CD4-positive, alpha-beta memory T cell (primary cell): Measurements from ENCODE around the gene DNAJC5G. TPM values are rescaled to one million over a fixed set of nuclear protein-coding genes. Genes with fewer than 3 reads are reported as not detected.

Source experiments
- CTCF ChIA-PET: fragments of 350-600 bp; sonication (Branson Sonifier 250); formaldehyde crosslinking; loops from one replicate; lab custom pipeline; 2021; ENCODE audit warnings: inconsistent platforms; ENCODE audit not compliant: partially characterized antibody; lab: Charles Lee
- POLR2A ChIA-PET: fragments of 350-600 bp; sonication (Branson Sonifier 250); formaldehyde crosslinking; loops from one replicate; lab custom pipeline; 2021; ENCODE audit not compliant: partially characterized antibody; lab: Charles Lee
- DNase-seq, 5 donors: peaks; one replicate each; pipeline versions ENCODE4 v3.0.0 to v3.0.0-alpha.2; 2020 to 2022; ENCODE audit warnings: mixed read lengths in 1 of 5
- H3K27ac ChIP-seq: one replicate; pipeline ENCODE4 v1.7.0; 2013; ENCODE audit warnings: low read depth, low read length
- H3K27me3 ChIP-seq: 2 replicates; pipeline ENCODE4 v1.7.0; 2013; ENCODE audit warnings: mild to moderate bottlenecking, low read length, moderate library complexity; ENCODE audit not compliant: insufficient read depth
- H3K36me3 ChIP-seq: 2 replicates; pipeline ENCODE4 v1.7.0; 2013; ENCODE audit warnings: mild to moderate bottlenecking, low read length, moderate library complexity; ENCODE audit not compliant: insufficient read depth
- H3K4me1 ChIP-seq: 2 replicates; pipeline ENCODE4 v1.7.0; 2013; ENCODE audit warnings: mild to moderate bottlenecking, low read length, moderate library complexity; ENCODE audit not compliant: insufficient read depth
- H3K4me3 ChIP-seq, 2 donors: one replicate each; pipeline ENCODE4 v1.7.0; 2013; ENCODE audit warnings: low read length in 2 of 2, mild to moderate bottlenecking in 1 of 2
- H3K9me3 ChIP-seq, 2 donors: one replicate each; pipeline ENCODE4 v1.7.0; 2013; ENCODE audit warnings: low read length in 2 of 2, control low read depth in 1 of 2; ENCODE audit not compliant: control insufficient read depth in 1 of 2
- H3K27ac Mint-ChIP-seq, 7 donors: one replicate each; pipeline ENCODE4 v1.8.0; 2020 to 2021; ENCODE audit warnings: mixed read lengths in 7 of 7, mild to moderate bottlenecking in 6 of 7, inconsistent platforms in 3 of 7, moderate library complexity in 3 of 7
- H3K27me3 Mint-ChIP-seq, 2 donors: one replicate each; pipeline ENCODE4 v1.8.0; 2020 to 2021; ENCODE audit warnings: mixed read lengths in 2 of 2
- H3K36me3 Mint-ChIP-seq, 2 donors: one replicate each; pipeline ENCODE4 v1.8.0; 2020 to 2021; ENCODE audit warnings: mixed read lengths in 2 of 2, inconsistent platforms in 1 of 2, mild to moderate bottlenecking in 1 of 2
- H3K4me1 Mint-ChIP-seq, 4 donors: one replicate each; pipeline ENCODE4 v1.8.0; 2020 to 2021; ENCODE audit warnings: mixed read lengths in 4 of 4, mild to moderate bottlenecking in 1 of 4
- H3K4me3 Mint-ChIP-seq, 8 donors: one replicate each; pipeline ENCODE4 v1.8.0; 2020 to 2021; ENCODE audit warnings: mixed read lengths in 8 of 8, mild to moderate bottlenecking in 7 of 8, moderate library complexity in 6 of 8, inconsistent platforms in 3 of 8
- H3K9me3 Mint-ChIP-seq, 8 donors: one replicate each; pipeline ENCODE4 v1.8.0; 2020 to 2021; ENCODE audit warnings: mixed read lengths in 8 of 8, mild to moderate bottlenecking in 5 of 8, inconsistent platforms in 3 of 8, moderate library complexity in 1 of 8
- intact Hi-C: fragments of 100-400 bp; cut with micrococcal nuclease; formaldehyde crosslinking; loops from one replicate; pipeline ENCODE4 v1.15.1; 2023
- polyA plus RNA-seq, 2 donors: library from polyadenylated mRNA; unstranded; fragments of 300-500 nt; fragmentation: Illumina TruSeq; gene quantifications; one replicate each; pipeline ENCODE4 v1.2.3, GENCODE V29; 2021
- total RNA-seq, 2 experiments: library from RNA; stranded (reverse); gene quantifications; one replicate each; pipeline ENCODE4 v1.2.3, GENCODE V29; 2021

The DNAJC5G gene
- total and polyA plus RNA-seq, 4 experiments from 2014 or later: not detected

DNA sequence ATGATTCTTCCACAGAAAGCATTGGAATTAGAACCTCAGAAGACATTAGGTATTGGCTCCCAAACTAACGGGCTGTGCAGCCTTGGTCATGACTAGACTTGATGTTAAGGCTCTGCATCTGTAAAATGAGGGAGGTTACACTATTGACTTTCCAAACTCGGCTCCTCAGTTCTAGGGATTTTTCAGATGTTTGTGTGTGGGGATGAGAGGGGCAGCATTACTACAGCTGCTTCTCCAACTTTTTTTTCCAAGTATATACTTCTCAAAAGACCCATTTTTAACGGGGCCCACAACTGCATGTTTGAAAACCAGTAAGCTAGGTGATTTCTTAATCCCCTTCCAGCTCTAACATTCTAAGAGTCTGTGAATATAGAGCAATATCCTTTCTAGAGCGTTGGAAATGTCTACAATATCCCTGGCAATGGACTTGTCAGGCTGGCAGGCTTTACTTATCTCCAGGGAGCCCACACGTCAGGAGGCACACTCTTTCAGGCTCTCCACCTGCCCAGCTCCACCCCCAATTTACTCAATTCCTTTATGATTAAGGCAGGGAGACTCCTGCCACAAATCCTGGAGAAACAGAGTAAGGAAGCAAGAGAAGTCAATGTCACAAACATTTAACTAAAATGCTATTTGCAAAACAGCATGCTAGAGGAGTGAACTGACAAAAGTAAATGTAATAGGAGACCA, 48.5 kb downstream of the DNAJC5G start:
- intact Hi-C loops: loop anchor here (1.0 kb wide), 2 partner anchors 33 to 166 kb away; partner anchors contain the start of genes GTF3C2 and IFT172
- CTCF ChIA-PET: interaction anchor here (1.5 to 1.9 kb wide), 2 partner anchors 21 to 58 kb away, joined by 4 to 17 read pairs; no protein-coding TSS in a partner anchor
- peaks cover 0 to 2% (median 0%) of the 10 kb centered on the region in 8 donors for H3K9me3 Mint-ChIP-seq
- peak overlapping the region; percentile 81 to 97 for H3K4me3 ChIP-seq
- DNase-seq: no peak
- H3K27ac ChIP-seq: peak overlapping the region; percentile 95
- H3K9me3 ChIP-seq: no peaks in the 10 kb centered on the region
- H3K27ac Mint-ChIP-seq: peak overlapping the region; percentile 96 to 100 (median 98)
- H3K27me3 ChIP-seq: no peaks in the 10 kb centered on the region
- H3K36me3 Mint-ChIP-seq: peaks cover 21 to 40% of the 10 kb centered on the region in 2 donors
- H3K4me1 Mint-ChIP-seq: peaks cover 12 to 28% (median 18%) of the 10 kb centered on the region in 4 donors
- H3K27me3 Mint-ChIP-seq: no peaks in the 10 kb centered on the region
- H3K4me3 Mint-ChIP-seq: peak overlapping the region; percentile 95 to 100 (median 96)
- POLR2A ChIA-PET: interaction anchor here (0.6 to 3.3 kb wide), 14 partner anchors 9 to 359 kb away, joined by 3 to 19 read pairs (median 9); partner anchors contain the start of genes AGBL5, EIF2B4, GTF3C2 and NRBP1
- peaks cover 14% of the 10 kb centered on the region for H3K36me3 ChIP-seq
- peaks cover 25% of the 10 kb centered on the region for H3K4me1 ChIP-seq

DNA sequence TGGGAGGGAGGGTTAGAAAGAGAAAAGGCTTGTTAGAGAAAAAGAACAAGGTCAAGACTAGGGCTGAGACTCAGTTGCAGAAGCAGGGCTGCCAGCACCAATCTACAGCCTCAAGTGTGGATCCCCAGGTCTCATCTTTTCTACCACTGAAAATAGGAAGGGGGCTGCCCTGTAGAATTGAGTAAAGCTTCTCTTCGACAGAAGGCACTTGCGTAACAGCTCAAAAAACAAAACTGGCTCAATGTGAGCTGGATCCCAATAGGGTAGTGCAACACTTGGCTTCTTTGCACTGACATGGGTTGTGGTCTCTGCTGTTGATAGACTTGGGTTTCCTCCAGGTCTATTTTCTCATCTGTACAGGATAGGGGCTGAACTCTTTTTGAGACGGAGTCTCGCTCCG, 49.5 kb downstream of the DNAJC5G start:
- Histone ChIP-seq H3K27ac (no peak overlapping the region), H3K9me3 (no peaks in the 10 kb centered on the region), H3K4me1 (peaks cover 25% of the 10 kb centered on the region), H3K36me3 (peaks cover 21% of the 10 kb centered on the region), H3K27me3 (no peaks in the 10 kb centered on the region), H3K4me3 (no peak overlapping the region)
- H3K27me3 Mint-ChIP-seq: no peaks in the 10 kb centered on the region
- peak overlapping the region; percentile 10 to 87 (median 59) for H3K27ac Mint-ChIP-seq
- ChIA-PET POLR2A (interaction anchor here (0.5 to 3.3 kb wide), 2 partner anchors 32 to 541 kb away, joined by 3 to 19 read pairs; partner anchors contain the start of gene GTF3C2), CTCF (no interaction called here)
- H3K36me3 Mint-ChIP-seq: peaks cover 25 to 45% of the 10 kb centered on the region in 2 donors
- DNase-seq: no peak
- peaks cover 0 to 2% (median 0%) of the 10 kb centered on the region in 8 donors for H3K9me3 Mint-ChIP-seq
- intact Hi-C loops: no loop called here
- H3K4me3 Mint-ChIP-seq: peak overlapping the region in 7 of 8 donors; percentile 20 to 67 (median 40)
- H3K4me1 Mint-ChIP-seq: peaks cover 12 to 28% (median 18%) of the 10 kb centered on the region in 4 donors

Other genes with a start within 250 kb of the DNAJC5G start
- 10 to 100 TPM; 97.3 to 99.8 TPM for gene TMEM214, start 242.5 kb upstream of the DNAJC5G start, total RNA-seq
- gene TMEM214, start 242.5 kb upstream of the DNAJC5G start, polyA plus RNA-seq: 10 to 100 TPM; 25.6 to 34.5 TPM
- 10 to 100 TPM; 12.2 to 14.9 TPM for gene AGBL5, start 223.8 kb upstream of the DNAJC5G start, total RNA-seq
- gene AGBL5, start 223.8 kb upstream of the DNAJC5G start, polyA plus RNA-seq: 1 to 10 TPM; 7.4 to 9.3 TPM
- gene OST4, start 203.8 kb upstream of the DNAJC5G start, total RNA-seq: 100 to 1,000 TPM; 269 to 296 TPM
- 100 to 1,000 TPM; 877 to 958 TPM for gene OST4, start 203.8 kb upstream of the DNAJC5G start, polyA plus RNA-seq
- under 1 TPM; 0.33 to 0.81 TPM for gene EMILIN1, start 196.8 kb upstream of the DNAJC5G start, total RNA-seq
- gene EMILIN1, start 196.8 kb upstream of the DNAJC5G start, polyA plus RNA-seq: under 1 TPM; 0.35 to 0.67 TPM
- 1 to 10 TPM; 6.0 to 8.6 TPM for gene KHK, start 188.7 kb upstream of the DNAJC5G start, total RNA-seq
- 1 to 10 TPM; 6.3 to 8.2 TPM for gene KHK, start 188.7 kb upstream of the DNAJC5G start, polyA plus RNA-seq
- gene CGREF1, start 156.3 kb upstream of the DNAJC5G start, total RNA-seq: under 1 TPM in 1 of 2 experiments, not detected in 1; 0.47 TPM
- gene CGREF1, start 156.3 kb upstream of the DNAJC5G start, polyA plus RNA-seq: under 1 TPM in 1 of 2 donors, not detected in 1; 0.36 TPM
- 1 to 10 TPM; 1.3 to 2.1 TPM for gene ABHD1, start 151.6 kb upstream of the DNAJC5G start, total RNA-seq
- 1 to 10 TPM in 1 of 2 donors, under 1 TPM in 1; 0.49 to 1.1 TPM for gene ABHD1, start 151.6 kb upstream of the DNAJC5G start, polyA plus RNA-seq
- 10 to 100 TPM; 64.5 to 65.3 TPM for gene PREB, start 140.8 kb upstream of the DNAJC5G start, total RNA-seq
- gene PREB, start 140.8 kb upstream of the DNAJC5G start, polyA plus RNA-seq: 10 to 100 TPM; 65.5 to 74.2 TPM
- gene PRR30, start 136.0 kb upstream of the DNAJC5G start, total RNA-seq: not detected
- gene PRR30, start 136.0 kb upstream of the DNAJC5G start, polyA plus RNA-seq: not detected
- not detected for gene TCF23, start 126.4 kb upstream of the DNAJC5G start, total RNA-seq
- gene TCF23, start 126.4 kb upstream of the DNAJC5G start, polyA plus RNA-seq: not detected
- 100 to 1,000 TPM; 103 to 109 TPM for gene ATRAID, start 63.4 kb upstream of the DNAJC5G start, total RNA-seq
- gene ATRAID, start 63.4 kb upstream of the DNAJC5G start, polyA plus RNA-seq: 100 to 1,000 TPM; 279 to 443 TPM
- gene SLC5A6, start 63.2 kb upstream of the DNAJC5G start, total RNA-seq: 10 to 100 TPM; 21.9 to 25.1 TPM
- 10 to 100 TPM; 18.9 to 21.7 TPM for gene SLC5A6, start 63.2 kb upstream of the DNAJC5G start, polyA plus RNA-seq
- gene CAD, start 58.1 kb upstream of the DNAJC5G start, total RNA-seq: 10 to 100 TPM; 47.6 to 49.3 TPM
- gene CAD, start 58.1 kb upstream of the DNAJC5G start, polyA plus RNA-seq: 10 to 100 TPM; 11.3 to 24.1 TPM
- gene SLC30A3, start 12.4 kb upstream of the DNAJC5G start, total RNA-seq: not detected
- not detected for gene SLC30A3, start 12.4 kb upstream of the DNAJC5G start, polyA plus RNA-seq
- under 1 TPM in 1 of 2 experiments, not detected in 1; 0.17 TPM for gene TRIM54, start 7.0 kb downstream of the DNAJC5G start, total RNA-seq
- not detected for gene TRIM54, start 7.0 kb downstream of the DNAJC5G start, polyA plus RNA-seq
- 1 to 10 TPM; 5.1 to 5.4 TPM for gene UCN, start 33.0 kb downstream of the DNAJC5G start, total RNA-seq
- under 1 TPM in 1 of 2 donors, not detected in 1; 0.84 TPM for gene UCN, start 33.0 kb downstream of the DNAJC5G start, polyA plus RNA-seq
- gene MPV17, start 47.7 kb downstream of the DNAJC5G start, total RNA-seq: 10 to 100 TPM; 89.3 to 93.3 TPM
- 100 to 1,000 TPM; 125 to 162 TPM for gene MPV17, start 47.7 kb downstream of the DNAJC5G start, polyA plus RNA-seq
- gene GTF3C2, start 81.3 kb downstream of the DNAJC5G start, total RNA-seq: 10 to 100 TPM; 82.9 to 90.8 TPM
- 10 to 100 TPM; 37.7 to 51.8 TPM for gene GTF3C2, start 81.3 kb downstream of the DNAJC5G start, polyA plus RNA-seq
- 10 to 100 TPM; 48.4 to 56.0 TPM for gene EIF2B4, start 94.9 kb downstream of the DNAJC5G start, total RNA-seq
- gene EIF2B4, start 94.9 kb downstream of the DNAJC5G start, polyA plus RNA-seq: 10 to 100 TPM; 33.4 to 35.1 TPM
- 100 to 1,000 TPM; 122 to 130 TPM for gene SNX17, start 95.2 kb downstream of the DNAJC5G start, total RNA-seq
- 100 to 1,000 TPM; 178 to 304 TPM for gene SNX17, start 95.2 kb downstream of the DNAJC5G start, polyA plus RNA-seq
- gene ZNF513, start 105.3 kb downstream of the DNAJC5G start, total RNA-seq: 10 to 100 TPM; 17.6 to 20.1 TPM
- 1 to 10 TPM; 3.7 to 6.3 TPM for gene ZNF513, start 105.3 kb downstream of the DNAJC5G start, polyA plus RNA-seq
- 10 to 100 TPM; 53.8 to 56.1 TPM for gene PPM1G, start 134.2 kb downstream of the DNAJC5G start, total RNA-seq
- 10 to 100 TPM; 76.7 to 99.4 TPM for gene PPM1G, start 134.2 kb downstream of the DNAJC5G start, polyA plus RNA-seq
- gene NRBP1, start 153.2 kb downstream of the DNAJC5G start, total RNA-seq: 100 to 1,000 TPM; 115 to 119 TPM
- 100 to 1,000 TPM; 118 to 125 TPM for gene NRBP1, start 153.2 kb downstream of the DNAJC5G start, polyA plus RNA-seq
- 10 to 100 TPM; 23.6 to 23.9 TPM for gene KRTCAP3, start 166.9 kb downstream of the DNAJC5G start, total RNA-seq
- 1 to 10 TPM; 1.8 to 9.4 TPM for gene KRTCAP3, start 166.9 kb downstream of the DNAJC5G start, polyA plus RNA-seq
- 10 to 100 TPM; 23.6 to 24.4 TPM for gene IFT172, start 214.3 kb downstream of the DNAJC5G start, total RNA-seq
- 1 to 10 TPM; 2.1 to 5.2 TPM for gene IFT172, start 214.3 kb downstream of the DNAJC5G start, polyA plus RNA-seq
- gene FNDC4, start 219.8 kb downstream of the DNAJC5G start, total RNA-seq: not detected
- gene FNDC4, start 219.8 kb downstream of the DNAJC5G start, polyA plus RNA-seq: under 1 TPM in 1 of 2 donors, not detected in 1; 0.11 TPM
- not detected for gene GCKR, start 221.4 kb downstream of the DNAJC5G start, total RNA-seq
- not detected for gene GCKR, start 221.4 kb downstream of the DNAJC5G start, polyA plus RNA-seq